ENCODE measurements around the gene WDR33.
"Not testable (repeated sequence)": the region's sequence is repeated elsewhere in the genome, so short reads cannot be mapped to it uniquely, and the experiment has no call there.

The WDR33 gene

GRCh38 chr2:127807678-127808353 is 3.2 kb downstream of the WDR33 start:
- DNase-seq: no peak

- not testable (repeated sequence) for DNase-seq
These were observed 4.1 kb downstream of the WDR33 start for GRCh38 chr2:127806860-127807259.

GRCh38 chr2:127805491-127805890 is 5.5 kb downstream of the WDR33 start:
- no peak for DNase-seq

- no peak for DNase-seq
These were observed 11.0 kb downstream of the WDR33 start for GRCh38 chr2:127799926-127800325.

DNA sequence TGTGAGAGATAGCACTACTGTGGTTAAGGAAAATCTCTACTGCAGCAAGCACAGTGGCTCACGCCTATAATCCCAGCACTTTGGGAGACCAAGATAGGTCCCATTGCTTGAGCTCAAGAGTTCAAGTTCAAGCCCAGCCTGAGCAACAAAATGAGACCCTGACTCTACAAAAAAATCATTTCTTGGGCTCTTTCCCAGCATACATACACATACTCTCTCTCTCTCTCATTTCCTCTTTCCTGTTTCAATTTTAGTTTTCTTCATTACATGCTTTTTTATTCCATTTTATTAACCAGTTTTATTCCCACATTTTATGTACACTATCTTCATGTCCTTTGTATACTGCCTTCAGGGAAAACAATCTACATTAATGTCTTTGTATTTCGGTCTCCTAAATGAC is 14.6 kb downstream of the WDR33 start:
- DNase-seq: no peak

DNA sequence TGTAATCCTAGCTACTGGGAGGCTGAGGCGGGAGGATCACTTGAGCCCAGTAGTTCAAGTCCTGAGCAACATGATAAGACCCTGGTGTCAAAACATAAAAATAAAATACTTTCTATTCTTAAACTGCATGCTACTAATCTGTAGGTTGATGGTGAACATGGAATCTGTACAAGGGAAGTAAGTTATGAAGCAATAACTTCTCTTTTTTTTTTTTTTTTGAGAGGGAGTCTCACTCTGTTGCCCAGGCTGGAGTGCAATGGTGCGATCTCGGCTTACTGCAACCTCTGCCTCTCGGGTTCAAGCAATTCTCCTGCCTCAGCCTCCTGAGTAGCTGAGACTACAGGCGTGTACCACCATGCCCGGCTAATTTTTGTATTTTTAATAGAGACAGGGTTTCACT is 16.1 kb downstream of the WDR33 start:
- DNase-seq: not testable (repeated sequence)

GRCh38 chr2:127792805-127793204 is 18.2 kb downstream of the WDR33 start:
- no peak for DNase-seq

GRCh38 chr2:127790694-127791529 is 20.1 kb downstream of the WDR33 start:
- DNase-seq: no peak

DNA sequence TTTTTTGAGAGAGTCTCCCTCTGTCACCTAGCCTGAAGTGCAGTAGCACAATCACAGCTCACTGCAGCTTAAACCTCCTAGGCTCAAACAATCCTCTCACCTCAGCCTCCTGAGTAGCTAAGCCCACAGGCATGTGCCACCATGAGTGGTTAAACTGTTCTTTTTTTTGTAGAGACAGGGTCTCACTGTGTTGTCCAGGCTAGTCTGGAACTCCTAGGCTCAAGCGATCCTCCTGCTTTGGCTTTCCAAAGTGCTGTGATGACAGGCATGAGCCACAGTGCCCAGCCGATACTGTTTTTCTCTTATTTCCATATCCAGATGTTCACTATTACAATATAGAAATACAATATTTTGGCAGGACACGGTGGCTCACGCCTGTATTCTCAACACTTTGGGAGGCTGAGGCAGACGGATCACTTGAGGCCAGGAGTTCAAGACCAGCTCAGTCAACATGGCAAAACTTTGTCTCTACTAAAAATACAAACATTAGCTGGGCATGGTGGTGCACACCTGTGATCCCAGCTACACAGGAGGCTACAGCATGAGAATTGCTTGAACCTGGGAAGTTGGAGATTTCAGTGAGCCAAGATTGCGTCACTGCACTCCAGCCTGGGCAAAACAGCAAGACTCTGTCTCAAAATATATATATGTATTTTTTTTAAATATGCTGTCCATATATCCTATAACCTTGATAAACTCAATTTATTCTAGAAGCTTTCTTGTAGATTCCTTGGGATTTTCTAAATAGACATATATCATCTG is 24.7 kb downstream of the WDR33 start:
- no peak for DNase-seq

- DNase-seq: no peak
These were observed 25.9 kb downstream of the WDR33 start for GRCh38 chr2:127784965-127785518.

DNA sequence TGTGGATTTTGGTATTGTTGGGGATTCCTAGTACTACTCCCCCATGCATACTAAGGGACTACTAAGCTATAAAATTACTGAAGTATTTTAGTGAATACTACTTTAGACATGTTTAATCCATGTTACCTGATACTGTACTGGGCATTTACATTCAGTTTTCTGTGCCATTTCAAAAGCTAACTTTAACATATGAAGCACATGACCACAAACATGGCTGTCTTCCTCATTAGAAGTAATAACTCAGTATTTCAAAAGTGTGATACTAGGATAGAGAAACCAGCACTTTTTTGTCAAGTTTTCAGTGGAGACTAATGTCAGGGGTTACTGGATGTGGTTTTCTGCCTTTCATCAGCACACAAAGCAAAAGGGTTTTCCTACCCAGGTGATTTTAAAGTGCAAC is 27.9 kb downstream of the WDR33 start:
- DNase-seq: no peak

- no peak for DNase-seq
These were observed 32.1 kb downstream of the WDR33 start for GRCh38 chr2:127778850-127779249.

- no peak for DNase-seq
These were observed 32.5 kb downstream of the WDR33 start for GRCh38 chr2:127778447-127778846.

DNA sequence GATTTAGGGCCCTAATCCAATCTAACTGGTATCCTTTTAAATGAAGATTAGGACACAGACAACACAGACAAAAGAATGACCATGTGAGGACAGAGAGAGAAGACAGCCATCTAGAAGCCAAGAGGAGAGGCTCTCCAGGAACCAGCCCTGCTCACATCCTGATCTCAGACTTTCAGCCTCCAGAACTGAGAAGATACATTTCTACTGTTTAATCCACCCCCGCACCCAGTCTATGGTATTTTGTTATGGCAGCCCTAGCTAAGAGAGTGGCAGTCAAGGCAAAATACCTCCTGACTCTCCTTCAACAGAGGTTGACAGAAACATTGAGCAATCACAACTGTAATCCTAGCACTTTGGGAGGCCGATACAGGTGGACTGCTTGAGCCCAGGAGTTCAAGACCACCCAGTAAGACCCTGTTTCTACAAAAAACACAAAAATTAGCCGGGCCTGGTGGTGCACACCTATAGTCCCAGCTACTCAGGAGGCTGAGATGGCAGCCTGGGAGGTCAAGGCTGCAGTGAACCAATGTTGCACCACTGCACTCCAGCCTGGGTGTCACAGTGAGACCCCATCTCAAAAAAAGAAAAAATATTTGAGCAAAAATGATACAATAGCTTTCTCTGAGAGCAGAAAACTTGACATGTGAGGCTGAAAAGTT is 34.7 kb downstream of the WDR33 start:
- DNase-seq: no peak

GRCh38 chr2:127771756-127772155 is 39.2 kb downstream of the WDR33 start:
- DNase-seq: no peak

DNA sequence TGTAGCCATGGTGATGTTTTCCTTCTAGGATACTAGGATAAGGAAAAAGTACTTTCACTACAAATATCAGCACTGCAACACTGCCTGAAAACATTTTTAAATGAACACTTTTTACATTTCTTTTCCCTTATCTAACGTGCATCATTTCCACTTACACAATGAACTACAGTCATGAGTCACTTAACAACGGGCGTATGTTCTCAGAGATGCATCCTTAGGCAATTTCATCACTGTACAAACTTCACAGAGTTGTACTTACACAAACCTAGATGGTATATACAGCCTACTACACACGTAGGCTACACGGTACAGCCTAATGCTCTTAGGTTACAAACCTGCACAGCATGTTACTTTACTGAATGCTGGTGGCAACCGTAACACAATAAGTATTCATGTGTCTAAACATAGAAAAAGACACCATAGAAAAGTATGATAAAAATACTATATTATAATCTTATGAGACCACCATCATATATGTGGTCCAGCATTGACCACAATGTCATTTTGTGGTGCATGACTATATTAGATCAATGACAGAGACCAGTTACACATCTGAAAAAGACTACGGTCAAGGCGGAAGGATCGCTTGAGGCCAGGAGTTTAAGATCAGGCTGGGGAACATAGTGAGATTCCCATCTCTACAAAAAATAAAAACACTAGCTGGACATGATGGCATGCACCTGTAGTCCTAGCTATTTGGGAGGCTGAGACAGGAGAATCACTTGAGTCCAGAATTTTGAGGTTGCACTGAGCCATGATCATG is 39.8 kb downstream of the WDR33 start:
- no peak for DNase-seq

- not testable (repeated sequence) for DNase-seq
These were observed 40.4 kb downstream of the WDR33 start for GRCh38 chr2:127770534-127770933.

DNA sequence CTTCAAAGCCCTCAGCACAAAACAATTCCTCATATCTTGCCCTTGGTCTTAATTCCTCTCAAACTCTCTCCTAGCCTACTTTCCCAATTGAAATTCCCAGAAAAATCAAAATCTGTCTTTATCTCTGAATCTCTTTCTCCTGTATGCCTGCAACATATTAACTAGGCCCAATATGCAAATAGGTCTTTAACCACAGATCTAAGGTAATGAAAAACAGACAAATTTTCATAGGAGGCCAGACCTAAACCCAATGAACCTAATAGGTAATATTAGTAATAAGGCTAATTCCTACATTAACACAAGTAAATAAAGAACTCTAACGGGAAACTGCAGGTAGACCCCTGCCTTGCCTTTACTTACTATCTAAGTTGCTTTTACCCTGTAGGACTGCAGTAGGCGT is 41.4 kb downstream of the WDR33 start:
- DNase-seq: no peak

- no peak for DNase-seq
These were observed 42.0 kb downstream of the WDR33 start for GRCh38 chr2:127768775-127769479.

GRCh38 chr2:127763776-127764175 is 47.2 kb downstream of the WDR33 start:
- no peak for DNase-seq

DNA sequence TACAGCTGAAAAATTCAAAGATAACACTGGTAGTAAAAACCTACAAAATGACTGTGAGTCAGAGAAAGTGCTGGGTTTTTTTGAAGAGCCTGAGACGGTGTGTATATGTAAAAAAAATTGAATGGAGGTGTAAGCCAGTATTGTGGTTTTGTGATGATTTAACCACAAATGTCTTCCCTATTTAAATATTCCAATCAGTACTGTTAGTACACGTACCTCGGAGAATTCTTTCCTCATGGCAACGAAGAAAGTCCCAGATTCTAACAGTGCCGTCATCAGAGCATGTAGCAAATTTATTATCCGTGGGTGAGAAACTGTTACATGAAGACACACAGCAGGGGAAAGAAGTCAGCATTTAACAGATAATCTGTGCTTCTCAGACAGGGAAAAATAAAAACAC is 48.1 kb downstream of the WDR33 start:
- DNase-seq: no peak

All from NCI-H510A (cell line).